IMR-90 (cell line): ENCODE results near the gene VAMP4. TPM values are rescaled to one million over a fixed set of nuclear protein-coding genes. Genes with fewer than 3 reads are reported as not detected.
"Not testable (repeated sequence)": the region's sequence is repeated elsewhere in the genome, so short reads cannot be mapped to it uniquely, and the experiment has no call there.

Experiments
- ATAC-seq: fragments of 200-7000 bp; cut with Tn5 transposase; 2 replicates; pipeline ENCODE4 v1.9.1; 2020; ENCODE audit warnings: low read depth, mild to moderate bottlenecking, moderate library complexity
- BruUV-seq: library from RNA; stranded (reverse); fragments of 400-500 nt; replicated peaks from 2 replicates; lab custom pipeline; 2021; lab: Mats Ljungman, UMichigan
- CTCF ChIA-PET: fragments of 300-600 bp; formaldehyde crosslinking; extraction: SDS; loops from one replicate; lab custom pipeline; 2021; ENCODE audit warnings: antibody characterized with exemption; lab: Yijun Ruan, JAX
- POLR2A ChIA-PET: fragments of 300-600 bp; sonication (Branson Sonifier 250); formaldehyde crosslinking; loops from one replicate; lab custom pipeline; 2022; ENCODE audit warnings: antibody characterized with exemption; ENCODE audit not compliant: unreplicated experiment; lab: Charles Lee
- DNase-seq: peaks from one replicate; pipeline ENCODE4 v3.0.0; 2013
- H2AFZ ChIP-seq: replicated peaks from 2 replicates; pipeline ENCODE3; 2013; ENCODE audit warnings: low read length, mild to moderate bottlenecking; ENCODE audit not compliant: poor library complexity
- H2AK5ac ChIP-seq: 2 replicates; pipeline ENCODE4 v1.6.1; 2013; ENCODE audit warnings: low read depth, low read length, inconsistent platforms
- H2AK9ac ChIP-seq: replicated peaks from 2 replicates; pipeline ENCODE3; 2013; ENCODE audit warnings: mild to moderate bottlenecking, low read depth, low read length, moderate library complexity; ENCODE audit not compliant: poor library complexity
- H2BK120ac ChIP-seq: 2 replicates; pipeline ENCODE4 v1.6.1; 2013; ENCODE audit warnings: low read depth, low read length, inconsistent platforms
- H2BK15ac ChIP-seq: 3 replicates; pipeline ENCODE4 v1.6.1; 2013; ENCODE audit warnings: low read depth, low read length, inconsistent platforms
- H2BK20ac ChIP-seq: 2 replicates; pipeline ENCODE4 v1.6.1; 2013; ENCODE audit warnings: low read depth, mild to moderate bottlenecking, inconsistent platforms, low read length, moderate library complexity
- H2BK5ac ChIP-seq: 2 replicates; pipeline ENCODE4 v1.6.1; 2013; ENCODE audit warnings: mild to moderate bottlenecking, low read depth, low read length, inconsistent platforms; ENCODE audit not compliant: poor library complexity, severe bottlenecking
- H3K14ac ChIP-seq: replicated peaks from 2 replicates; pipeline ENCODE4 v1.6.1; 2013; ENCODE audit warnings: low read depth, low read length, inconsistent platforms
- H3K18ac ChIP-seq: 2 replicates; pipeline ENCODE4 v1.6.1; 2013; ENCODE audit warnings: low read depth, low read length, control low read depth
- H3K23ac ChIP-seq: 2 replicates; pipeline ENCODE4 v1.6.1; 2013; ENCODE audit warnings: low read depth, low read length, inconsistent platforms
- H3K27ac ChIP-seq: 2 replicates; pipeline ENCODE4 v1.5.1; 2013; ENCODE audit warnings: mild to moderate bottlenecking, control low read depth, low read length; ENCODE audit not compliant: insufficient read depth
- H3K27me3 ChIP-seq: 2 replicates; pipeline ENCODE4 v1.6.1; 2013; ENCODE audit warnings: low read length; ENCODE audit not compliant: control insufficient read depth, insufficient read depth
- H3K36me3 ChIP-seq: 2 replicates; pipeline ENCODE4 v1.6.1; 2013; ENCODE audit warnings: low read length, mixed read lengths; ENCODE audit not compliant: control insufficient read depth, insufficient read depth
- H3K4ac ChIP-seq: 2 replicates; pipeline ENCODE4 v1.6.1; 2013; ENCODE audit warnings: low read depth, low read length, inconsistent platforms
- H3K4me1 ChIP-seq: 2 replicates; pipeline ENCODE4 v1.6.1; 2013; ENCODE audit warnings: low read length, mixed read lengths; ENCODE audit not compliant: control insufficient read depth, insufficient read depth
- H3K4me2 ChIP-seq: 2 replicates; pipeline ENCODE4 v1.6.1; 2013; ENCODE audit warnings: low read depth, mild to moderate bottlenecking, control low read depth, low read length, moderate library complexity
- H3K4me3 ChIP-seq: 2 replicates; pipeline ENCODE4 v1.5.1; 2013; ENCODE audit warnings: low read depth, mild to moderate bottlenecking, control low read depth, low read length, moderate library complexity; ENCODE audit not compliant: insufficient read depth
- H3K56ac ChIP-seq: 2 replicates; pipeline ENCODE4 v1.6.1; 2013; ENCODE audit warnings: low read length, inconsistent platforms; ENCODE audit not compliant: insufficient read depth; ENCODE audit errors: extremely low read depth
- H3K79me1 ChIP-seq, 2 experiments: 2 replicates each; pipeline ENCODE4 v1.6.1; 2013; ENCODE audit warnings: low read length in 2 of 2, inconsistent platforms in 1 of 2, low read depth in 1 of 2
- H3K9ac ChIP-seq: 2 replicates; pipeline ENCODE4 v1.6.1; 2013; ENCODE audit warnings: low read depth, low read length, control low read depth
- H3K9me1 ChIP-seq: 2 replicates; pipeline ENCODE4 v1.6.1; 2013; ENCODE audit warnings: low read length, inconsistent platforms; ENCODE audit not compliant: insufficient read depth
- H3K9me3 ChIP-seq: 2 replicates; pipeline ENCODE4 v1.6.1; 2013; ENCODE audit warnings: low read length; ENCODE audit not compliant: control insufficient read depth, insufficient read depth
- H4K20me1 ChIP-seq: 2 replicates; pipeline ENCODE4 v1.6.1; 2013; ENCODE audit warnings: low read length, inconsistent platforms; ENCODE audit not compliant: insufficient read depth
- H4K5ac ChIP-seq: 2 replicates; pipeline ENCODE4 v1.6.1; 2013; ENCODE audit warnings: mild to moderate bottlenecking, low read depth, low read length, control low read depth
- H4K8ac ChIP-seq, 2 experiments: 2 replicates each; pipeline ENCODE4 v1.6.1; 2013; ENCODE audit warnings: low read depth in 2 of 2, low read length in 2 of 2, control low read depth in 1 of 2, inconsistent platforms in 1 of 2
- H4K91ac ChIP-seq: 2 replicates; pipeline ENCODE4 v1.6.1; 2013; ENCODE audit warnings: low read depth, low read length, inconsistent platforms; ENCODE audit not compliant: insufficient read depth
- CEBPB ChIP-seq: IDR thresholded peaks from 2 replicates; pipeline ENCODE4 v1.6.1; 2012; ENCODE audit warnings: low read depth, low read length, improper control_type of control experiment
- NFE2L2 ChIP-seq: fragments of 150-350 bp; IDR thresholded peaks from 2 replicates; pipeline ENCODE4 v1.6.1; 2016; ENCODE audit warnings: low read depth, mild to moderate bottlenecking, low read length
- POLR2A ChIP-seq: IDR thresholded peaks from 2 replicates; pipeline ENCODE4 v1.6.1; 2012; ENCODE audit warnings: mild to moderate bottlenecking, low read depth, low read length
- RAD21 ChIP-seq: IDR thresholded peaks from 2 replicates; pipeline ENCODE4 v1.6.1; 2012; ENCODE audit warnings: low read length, improper control_type of control experiment
- RCOR1 ChIP-seq: IDR thresholded peaks from 2 replicates; pipeline ENCODE4 v1.6.1; 2012; ENCODE audit warnings: mild to moderate bottlenecking, low read length, improper control_type of control experiment; ENCODE audit not compliant: insufficient replicate concordance
- SMC3 ChIP-seq: fragments of 150-350 bp; IDR thresholded peaks from 2 replicates; pipeline ENCODE4 v1.6.1; 2016; ENCODE audit warnings: low read depth, mild to moderate bottlenecking, antibody characterized with exemption, low read length, moderate library complexity
- WGBS, 2 experiments: methylation state at CpG; one replicate each; pipeline versions ENCODE4 v1.1.5 to v1.1.7; 2013; ENCODE audit warnings: missing lambda C conversion rate in 2 of 2; ENCODE audit not compliant: insufficient read length in 1 of 2; ENCODE audit errors: extremely low coverage in 2 of 2; 5-methylcytosine and 5-hydroxymethylcytosine counted together
- dilution Hi-C: fragments of 300-500 bp; cut with HindIII; formaldehyde crosslinking; loops from one replicate; pipeline ENCODE4 v1.14.3; 2018; ENCODE audit warnings: low sequenced_read_pairs; ENCODE audit not compliant: unreplicated experiment
- in situ Hi-C: fragments of 300-500 bp; cut with MboI; formaldehyde crosslinking; loops from 3 replicates; pipeline ENCODE4 v1.14.3; 2019; ENCODE audit warnings: low sequenced_read_pairs, inconsistent platforms, mixed read lengths
- intact Hi-C: fragments of 100-400 bp; cut with micrococcal nuclease; formaldehyde crosslinking; loops from 2 replicates; pipeline ENCODE4 v1.10.0; 2022
- polyA plus RNA-seq, 3 experiments: library from polyadenylated mRNA; depleted of rRNA; stranded (reverse); fragments of >200 nt; gene quantifications; 2 replicates each; pipeline ENCODE4 v1.2.3, GENCODE V29; 2012; ENCODE audit warnings: low replicate concordance in 1 of 3
- total RNA-seq: library from RNA; depleted of rRNA; stranded (reverse); fragments of >200 nt; gene quantifications from 2 replicates; pipeline ENCODE4 v1.2.3, GENCODE V29; 2012
- TF ChIP-seq, protein P1 (sequence below): fragments of 150-350 bp; IDR thresholded peaks from 2 replicates; pipeline ENCODE4 v1.6.1; 2016; ENCODE audit warnings: low read depth, mild to moderate bottlenecking, low read length, moderate library complexity, borderline replicate concordance

The VAMP4 gene
- total and polyA plus RNA-seq, 2 of the 4 experiments (the other 2 are of a cell fraction), result 3.4 to 5.4 TPM

DNA sequence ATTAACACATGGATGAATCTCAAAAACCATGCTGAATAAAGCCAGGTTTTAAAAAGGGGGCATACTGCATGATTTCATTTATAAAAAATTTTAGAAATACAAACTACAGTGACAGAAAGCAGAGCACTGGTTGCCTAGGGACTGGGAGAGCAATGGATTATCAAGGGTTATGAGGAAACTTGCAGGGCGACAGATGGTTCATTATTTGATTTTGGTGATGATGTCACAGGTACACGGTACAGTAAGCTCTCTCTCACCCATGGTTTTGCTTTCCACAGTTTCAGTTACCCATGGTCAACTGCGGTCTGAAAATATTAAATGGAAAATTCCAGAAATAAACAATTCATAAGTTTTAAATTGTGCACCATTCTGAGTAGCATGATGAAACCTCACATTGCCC lies 14.1 kb downstream of the VAMP4 start:
- H3K14ac ChIP-seq, result no peak overlapping the region
- no peak for TF ChIP-seq RAD21
- TF ChIP-seq NFE2L2, result no peak
- TF ChIP-seq, protein P1, sequence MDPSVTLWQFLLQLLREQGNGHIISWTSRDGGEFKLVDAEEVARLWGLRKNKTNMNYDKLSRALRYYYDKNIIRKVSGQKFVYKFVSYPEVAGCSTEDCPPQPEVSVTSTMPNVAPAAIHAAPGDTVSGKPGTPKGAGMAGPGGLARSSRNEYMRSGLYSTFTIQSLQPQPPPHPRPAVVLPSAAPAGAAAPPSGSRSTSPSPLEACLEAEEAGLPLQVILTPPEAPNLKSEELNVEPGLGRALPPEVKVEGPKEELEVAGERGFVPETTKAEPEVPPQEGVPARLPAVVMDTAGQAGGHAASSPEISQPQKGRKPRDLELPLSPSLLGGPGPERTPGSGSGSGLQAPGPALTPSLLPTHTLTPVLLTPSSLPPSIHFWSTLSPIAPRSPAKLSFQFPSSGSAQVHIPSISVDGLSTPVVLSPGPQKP, result no peak
- no peak for TF ChIP-seq CEBPB
- TF ChIP-seq POLR2A, result no peak
- TF ChIP-seq SMC3, result no peak
- TF ChIP-seq RCOR1, result no peak
- H3K4me3 ChIP-seq, result no peak overlapping the region
- no peak overlapping the region for H3K56ac ChIP-seq
- no peak overlapping the region for H3K9ac ChIP-seq
- no peak overlapping the region for H2BK20ac ChIP-seq
- no peak overlapping the region for H4K8ac ChIP-seq
- H4K91ac ChIP-seq, result no peak overlapping the region
- H4K20me1 ChIP-seq, result no peaks in the 10 kb centered on the region
- DNase-seq, result no peak
- ChIA-PET POLR2A (no interaction called here), CTCF (no interaction called here)
- no peak overlapping the region for H2BK120ac ChIP-seq
- WGBS, 2 experiments, result no CpG with 5 or more reads among the region's 3 CpGs
- H3K9me3 ChIP-seq, result peaks cover 6% of the 10 kb centered on the region
- peaks cover 10 to 37% of the 10 kb centered on the region in 2 experiments; a peak in 3 of 4 replicates for H3K79me1 ChIP-seq
- no peak overlapping the region for H4K5ac ChIP-seq
- no peaks in the 10 kb centered on the region for H3K9me1 ChIP-seq
- dilution Hi-C loops, result no loop called here
- no peak overlapping the region for H2BK15ac ChIP-seq
- no peak overlapping the region for H3K27ac ChIP-seq
- ATAC-seq, result no peak
- H2AFZ ChIP-seq, result no peak overlapping the region
- no peaks in the 10 kb centered on the region for H3K4me1 ChIP-seq
- H3K27me3 ChIP-seq, result no peaks in the 10 kb centered on the region
- no TSS peak for BruUV-seq
- no peak overlapping the region for H3K18ac ChIP-seq
- in situ Hi-C loops, result no loop called here
- no peak overlapping the region for H3K4ac ChIP-seq
- no peak overlapping the region for H3K4me2 ChIP-seq
- peaks cover 6% of the 10 kb centered on the region for H3K36me3 ChIP-seq
- no peak overlapping the region for H2AK5ac ChIP-seq
- no peak overlapping the region for H3K23ac ChIP-seq
- no peak overlapping the region for H2BK5ac ChIP-seq
- H2AK9ac ChIP-seq, result no peak overlapping the region
- intact Hi-C loops, result no loop called here

DNA sequence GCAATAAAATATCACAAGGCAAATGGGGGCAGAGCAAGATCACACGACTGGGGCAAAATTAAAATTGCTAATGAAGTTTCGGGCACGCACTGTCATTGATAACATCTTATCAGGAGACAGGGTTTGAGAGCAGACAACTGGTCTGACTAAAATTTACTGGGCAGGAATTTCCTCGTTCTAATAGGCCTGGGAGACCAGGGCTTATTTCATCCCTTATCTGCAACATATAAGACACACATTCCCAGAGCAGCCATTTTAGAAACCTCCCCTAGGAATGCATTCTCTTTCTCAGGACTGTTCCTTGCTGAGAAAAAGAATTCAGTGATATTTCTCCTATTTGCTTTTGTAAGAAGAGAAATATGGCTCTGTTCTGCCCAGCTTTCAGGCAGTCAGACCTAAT lies 18.7 kb downstream of the VAMP4 start:
- H3K4ac ChIP-seq, H2BK120ac ChIP-seq, ATAC-seq, POLR2A ChIA-PET, H2AK9ac ChIP-seq, H3K36me3 ChIP-seq, H2AK5ac ChIP-seq, H3K4me1 ChIP-seq, DNase-seq, intact Hi-C loops, H3K14ac ChIP-seq, dilution Hi-C loops, H3K18ac ChIP-seq, H3K56ac ChIP-seq, H3K9me1 ChIP-seq, H3K23ac ChIP-seq, H2AFZ ChIP-seq, BruUV-seq, H4K5ac ChIP-seq, H3K9ac ChIP-seq, H2BK5ac ChIP-seq, H3K9me3 ChIP-seq, CTCF ChIA-PET, in situ Hi-C loops, H3K27ac ChIP-seq, H2BK20ac ChIP-seq, H3K4me3 ChIP-seq, H4K8ac ChIP-seq, H3K27me3 ChIP-seq, H3K4me2 ChIP-seq, H4K91ac ChIP-seq, H2BK15ac ChIP-seq, H4K20me1 ChIP-seq: not testable (repeated sequence)
- peaks cover 9 to 13% of the 10 kb centered on the region in 2 experiments for H3K79me1 ChIP-seq
- WGBS, 2 experiments, result no CpG with 5 or more reads among the region's 4 CpGs
